ENCODE measurements around the gene PRKCE. TPM values are rescaled to one million over a fixed set of nuclear protein-coding genes. Genes with fewer than 3 reads are reported as not detected.

Gene PRKCE
- total and polyA plus RNA-seq, 2 donors (not counting 3 experiments of a cell fraction or from before 2014, with no cell fraction given), result 27.9 to 33.9 TPM

GRCh38 chr2:45734336-45734735 is 82.9 kb downstream of the PRKCE start:
- Histone ChIP-seq H3K9ac (replicated peaks; ENCODE audit: extremely low read depth, insufficient read depth, low read length) (no peak overlapping the region), H3K4me1 (ENCODE audit: control insufficient read depth, extremely low read depth, insufficient read depth, low read length) (no peaks in the 10 kb centered on the region), H3K27ac (ENCODE audit: insufficient read depth, low read depth, low read length) (no peak overlapping the region), H3K27me3 (ENCODE audit: control insufficient read depth in 2 of 2, insufficient read depth in 2 of 2, low read length in 2 of 2) (no peaks in the 10 kb centered on the region), H2AFZ (ENCODE audit: low read depth, low read length) (no peak overlapping the region), H3K79me2 (ENCODE audit: control insufficient read depth, insufficient read depth, low read length) (no peaks in the 10 kb centered on the region), H4K20me1 (replicated peaks; ENCODE audit: control insufficient read depth, extremely low read depth, insufficient read depth, low read length) (no peaks in the 10 kb centered on the region), H3K4me3 (replicated peaks in 1 of 3; ENCODE audit: insufficient read depth in 1 of 3, low read depth in 1 of 3, low read length in 3 of 3) (no peak overlapping the region), H3K9me1 (replicated peaks; ENCODE audit: control insufficient read depth, extremely low read depth, insufficient read depth, low read length) (no peaks in the 10 kb centered on the region), H3K9me3 (replicated peaks; ENCODE audit: control insufficient read depth, insufficient read depth, low read length) (no peaks in the 10 kb centered on the region), H3K36me3 (ENCODE audit: control insufficient read depth in 2 of 2, extremely low read depth in 1 of 2, insufficient read depth in 2 of 2, low read length in 2 of 2) (no peaks in the 10 kb centered on the region), H3K4me2 (ENCODE audit: insufficient read depth, low read length) (no peak overlapping the region)
- intact Hi-C loops (cut with micrococcal nuclease), result no loop called here
- POLR2A ChIA-PET, result no interaction called here
- dilution Hi-C loops (cut with MboI; ENCODE audit: extremely low pct_ligation_motif_present, low sequenced_read_pairs), result no loop called here
- FAIRE-seq, result peak; percentile 43
- no TSS peak for BruUV-seq (replicated peaks)
- no peak for DNase-seq (ENCODE audit: low read depth, low spot score)
- CTCF ChIA-PET, result interaction anchor here (1.7 kb wide), 1 partner anchor 75 kb away, joined by 3 read pairs; no protein-coding TSS in a partner anchor
- TF ChIP-seq POLR2AphosphoS5 (IDR thresholded peaks at IDR 0.05; ENCODE audit: insufficient read depth, low read depth, low read length), result no peak

DNA sequence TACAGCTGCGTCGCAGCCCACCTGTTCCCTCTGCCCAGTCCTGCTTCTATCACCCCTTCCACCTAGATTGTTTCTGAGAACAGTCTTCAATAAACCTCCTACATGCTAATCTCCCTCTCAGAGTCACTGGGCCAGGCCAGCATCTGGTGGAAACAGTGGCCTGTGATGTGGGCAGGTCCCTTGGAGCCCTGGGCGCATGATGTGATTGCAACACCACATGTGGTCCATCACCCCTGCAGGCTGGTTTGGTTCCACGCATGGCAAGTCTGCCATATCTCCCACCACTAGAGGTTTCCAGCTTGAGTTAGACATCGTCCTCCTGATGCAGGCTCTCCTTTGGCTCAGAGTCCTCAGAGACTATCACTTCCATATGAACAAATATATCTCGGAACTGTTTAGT is 83.5 kb downstream of the PRKCE start:
- Histone ChIP-seq H3K27ac (ENCODE audit: insufficient read depth, low read depth, low read length) (no peak overlapping the region), H3K36me3 (ENCODE audit: control insufficient read depth in 2 of 2, extremely low read depth in 1 of 2, insufficient read depth in 2 of 2, low read length in 2 of 2) (no peaks in the 10 kb centered on the region), H2AFZ (ENCODE audit: low read depth, low read length) (no peak overlapping the region), H4K20me1 (replicated peaks; ENCODE audit: control insufficient read depth, extremely low read depth, insufficient read depth, low read length) (no peaks in the 10 kb centered on the region), H3K9ac (replicated peaks; ENCODE audit: extremely low read depth, insufficient read depth, low read length) (no peak overlapping the region), H3K79me2 (ENCODE audit: control insufficient read depth, insufficient read depth, low read length) (no peaks in the 10 kb centered on the region), H3K27me3 (ENCODE audit: control insufficient read depth in 2 of 2, insufficient read depth in 2 of 2, low read length in 2 of 2) (no peaks in the 10 kb centered on the region), H3K4me3 (replicated peaks in 1 of 3; ENCODE audit: insufficient read depth in 1 of 3, low read depth in 1 of 3, low read length in 3 of 3) (no peak overlapping the region), H3K4me2 (ENCODE audit: insufficient read depth, low read length) (no peak overlapping the region), H3K9me1 (replicated peaks; ENCODE audit: control insufficient read depth, extremely low read depth, insufficient read depth, low read length) (no peaks in the 10 kb centered on the region), H3K4me1 (ENCODE audit: control insufficient read depth, extremely low read depth, insufficient read depth, low read length) (no peaks in the 10 kb centered on the region), H3K9me3 (replicated peaks; ENCODE audit: control insufficient read depth, insufficient read depth, low read length) (no peaks in the 10 kb centered on the region)
- BruUV-seq (replicated peaks), result no TSS peak
- ChIA-PET CTCF (interaction anchor here (0.7 kb wide), 1 partner anchor 9 kb away, joined by 3 read pairs; no protein-coding TSS in a partner anchor), POLR2A (no interaction called here)
- dilution Hi-C loops (cut with MboI; ENCODE audit: extremely low pct_ligation_motif_present, low sequenced_read_pairs), result no loop called here
- FAIRE-seq (no peak), DNase-seq (ENCODE audit: low read depth, low spot score) (no peak)
- intact Hi-C loops (cut with micrococcal nuclease), result loop anchor here (5.0 kb wide), 1 partner anchor 982 kb away; no protein-coding TSS in a partner anchor
- TF ChIP-seq, protein P1, sequence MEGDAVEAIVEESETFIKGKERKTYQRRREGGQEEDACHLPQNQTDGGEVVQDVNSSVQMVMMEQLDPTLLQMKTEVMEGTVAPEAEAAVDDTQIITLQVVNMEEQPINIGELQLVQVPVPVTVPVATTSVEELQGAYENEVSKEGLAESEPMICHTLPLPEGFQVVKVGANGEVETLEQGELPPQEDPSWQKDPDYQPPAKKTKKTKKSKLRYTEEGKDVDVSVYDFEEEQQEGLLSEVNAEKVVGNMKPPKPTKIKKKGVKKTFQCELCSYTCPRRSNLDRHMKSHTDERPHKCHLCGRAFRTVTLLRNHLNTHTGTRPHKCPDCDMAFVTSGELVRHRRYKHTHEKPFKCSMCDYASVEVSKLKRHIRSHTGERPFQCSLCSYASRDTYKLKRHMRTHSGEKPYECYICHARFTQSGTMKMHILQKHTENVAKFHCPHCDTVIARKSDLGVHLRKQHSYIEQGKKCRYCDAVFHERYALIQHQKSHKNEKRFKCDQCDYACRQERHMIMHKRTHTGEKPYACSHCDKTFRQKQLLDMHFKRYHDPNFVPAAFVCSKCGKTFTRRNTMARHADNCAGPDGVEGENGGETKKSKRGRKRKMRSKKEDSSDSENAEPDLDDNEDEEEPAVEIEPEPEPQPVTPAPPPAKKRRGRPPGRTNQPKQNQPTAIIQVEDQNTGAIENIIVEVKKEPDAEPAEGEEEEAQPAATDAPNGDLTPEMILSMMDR (IDR thresholded peaks at IDR 0.05; ENCODE audit: extremely low read depth in 1 of 2, insufficient read depth in 1 of 2, low read depth in 1 of 2, low read length in 2 of 2), result no peak
- TF ChIP-seq, protein P2, sequence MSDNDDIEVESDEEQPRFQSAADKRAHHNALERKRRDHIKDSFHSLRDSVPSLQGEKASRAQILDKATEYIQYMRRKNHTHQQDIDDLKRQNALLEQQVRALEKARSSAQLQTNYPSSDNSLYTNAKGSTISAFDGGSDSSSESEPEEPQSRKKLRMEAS (IDR thresholded peaks at IDR 0.05; ENCODE audit: insufficient read depth, insufficient read length), result no peak
- TF ChIP-seq GATA2 (IDR thresholded peaks at IDR 0.05; ENCODE audit: insufficient read depth, insufficient read length, low read depth, low read length) (no peak), MYC (IDR thresholded peaks at IDR 0.05; ENCODE audit: low read depth, low read length) (no peak), FOS (IDR thresholded peaks at IDR 0.05; ENCODE audit: borderline replicate concordance, insufficient read depth, low read length) (no peak)
